HepG2 (cell line): ENCODE results near the gene SEMA3G. TPM values are rescaled to one million over a fixed set of nuclear protein-coding genes. Genes with fewer than 3 reads are reported as not detected.

Experiments used
- ARNTL ChIP-seq: sonication (generic); formaldehyde crosslinking; IDR thresholded peaks from 2 replicates; pipeline ENCODE4 v1.4.0; 2020; ENCODE audit warnings: mild to moderate bottlenecking, missing genetic modification reagents
- CREB3 ChIP-seq: sonication (generic); formaldehyde crosslinking; IDR thresholded peaks from 2 replicates; pipeline ENCODE4 v1.5.0; 2020; ENCODE audit warnings: missing genetic modification reagents
- DMAP1 ChIP-seq: IDR thresholded peaks from 2 replicates; pipeline ENCODE4 v1.6.1; 2016
- KDM5B ChIP-seq: sonication (generic); formaldehyde crosslinking; IDR thresholded peaks from 2 replicates; pipeline ENCODE4 v1.4.0; 2020; ENCODE audit warnings: missing genetic modification reagents, mild to moderate bottlenecking, borderline replicate concordance
- MAZ ChIP-seq, 2 experiments: sonication (generic) in 1 of 2; formaldehyde crosslinking in 1 of 2; IDR thresholded peaks; 2 replicates each; pipeline versions ENCODE4 v1.5.0 to v1.6.1; 2012 to 2020; ENCODE audit warnings: low read depth in 2 of 2, mild to moderate bottlenecking in 2 of 2, borderline replicate concordance in 1 of 2, improper control_type of control experiment in 1 of 2, low read length in 1 of 2, missing genetic modification reagents in 1 of 2, moderate library complexity in 1 of 2
- SAP130 ChIP-seq: IDR thresholded peaks from 2 replicates; pipeline ENCODE4 v1.6.1; 2016; ENCODE audit warnings: low read depth
- SRSF1 ChIP-seq: fragments of 200-400 bp; formaldehyde crosslinking; optimal IDR thresholded peaks from 2 replicates; pipeline ENCODE3; 2017; ENCODE audit warnings: mild to moderate bottlenecking, low read depth, low read length, moderate library complexity
- TEAD3 ChIP-seq: optimal IDR thresholded peaks from 2 replicates; pipeline ENCODE3; 2016; ENCODE audit warnings: borderline replicate concordance
- TFDP2 ChIP-seq: sonication (generic); formaldehyde crosslinking; IDR thresholded peaks from 2 replicates; pipeline ENCODE4 v1.4.0; 2020; ENCODE audit warnings: missing genetic modification reagents
- ZBTB40 ChIP-seq, 2 experiments: fragments of 450-650 bp in 1 of 2; sonication (generic) in 1 of 2; formaldehyde crosslinking in 1 of 2; IDR thresholded peaks; 2 replicates each; pipeline versions ENCODE4 v1.6.1 to v1.8.0; 2016 to 2022; ENCODE audit warnings: antibody characterized with exemption in 1 of 2, mild to moderate bottlenecking in 1 of 2, missing genetic modification reagents in 1 of 2
- ZC3H13 ChIP-seq: sonication (generic); formaldehyde crosslinking; IDR thresholded peaks from 2 replicates; pipeline ENCODE4 v1.8.1; 2023; ENCODE audit warnings: mild to moderate bottlenecking, missing genetic modification reagents, moderate library complexity
- ZFAT ChIP-seq: sonication (generic); formaldehyde crosslinking; conservative IDR thresholded peaks from 2 replicates; pipeline ENCODE4 v1.8.1; 2023; ENCODE audit warnings: missing genetic modification reagents, inconsistent platforms
- ZIK1 ChIP-seq: sonication (generic); formaldehyde crosslinking; IDR thresholded peaks from 2 replicates; pipeline ENCODE4 v1.5.0; 2020; ENCODE audit warnings: mild to moderate bottlenecking, low read depth, missing genetic modification reagents, borderline replicate concordance
- ZNF235 ChIP-seq: sonication (generic); formaldehyde crosslinking; IDR thresholded peaks from 2 replicates; pipeline ENCODE4 v1.8.1; 2023; ENCODE audit warnings: mild to moderate bottlenecking, missing genetic modification reagents, borderline replicate concordance
- ZNF263 ChIP-seq: sonication (generic); formaldehyde crosslinking; IDR thresholded peaks from 2 replicates; pipeline ENCODE4 v1.4.0; 2020; ENCODE audit warnings: missing genetic modification reagents
- polyA plus RNA-seq, 8 experiments: library from polyadenylated mRNA; depleted of rRNA in 3 of 8; stranded (reverse) in 7 of 8; unstranded in 1 of 8; fragments of >200 nt; fragmentation: Illumina TruSeq in 4 of 8; extraction: Trizol in 4 of 8; gene quantifications; 2 replicates each; pipeline versions ENCODE4 v1.2.1 to v1.2.3, GENCODE V29; 2011 to 2016; ENCODE audit warnings: low read depth in 4 of 8, missing spikeins in 1 of 8, mixed read lengths in 1 of 8; ENCODE audit not compliant: insufficient read depth in 1 of 8
- total RNA-seq, 5 experiments: library from RNA; depleted of rRNA; stranded (reverse); fragments of >200 nt; fragmentation: Illumina TruSeq; extraction: Trizol; gene quantifications; 2 replicates each; pipeline ENCODE4 v1.2.3, GENCODE V29; 2016; ENCODE audit warnings: low read depth in 1 of 5

SEMA3G gene
- total and polyA plus RNA-seq, 2 of the 13 experiments (the other 11 are each of a cell fraction or from before 2014, with no cell fraction given): 6.1 to 8.3 TPM

GRCh38 chr3:52444860-52445793, at the start of gene SEMA3G (continued):
- no peak for TF ChIP-seq ZBTB40 (IDR thresholded peaks at IDR 0.05)
- TF ChIP-seq ZBTB40 (CRISPR knock-in tag; IDR thresholded peaks at IDR 0.05): peak; percentile 9; the same call in 1 of the 2 replicates
- no peak for TF ChIP-seq TEAD3
- no peak for TF ChIP-seq ZNF263 (CRISPR knock-in tag)
- TF ChIP-seq DMAP1: no peak
- TF ChIP-seq ZNF235: no peak
- TF ChIP-seq CREB3 (CRISPR knock-in tag): no peak
- peak; percentile 71; the same call in 1 of the 2 replicates for TF ChIP-seq KDM5B
- TF ChIP-seq ZC3H13: no peak
- TF ChIP-seq SAP130 (CRISPR knock-in tag): peak; percentile 72
- no peak for TF ChIP-seq ZFAT (CRISPR knock-in tag)
- TF ChIP-seq MAZ (IDR thresholded peaks at IDR 0.05; ENCODE audit: borderline replicate concordance, low read depth, low read length): peak; percentile 49; the same call in 1 of the 2 replicates
- TF ChIP-seq MAZ (CRISPR knock-in tag; IDR thresholded peaks at IDR 0.05; ENCODE audit: low read depth): no peak
- TF ChIP-seq ZIK1 (CRISPR knock-in tag): no peak
- TF ChIP-seq SRSF1: no peak
- TF ChIP-seq ARNTL (CRISPR knock-in tag): peak; percentile 70
- peak; percentile 65 for TF ChIP-seq TFDP2 (CRISPR knock-in tag)
